K562 (cell line): ENCODE measurements around the gene EVPL. TPM values are rescaled to one million over a fixed set of nuclear protein-coding genes. Genes with fewer than 3 reads are reported as not detected.

Experiments
- FOXK2 ChIP-seq, 2 experiments: fragments of 450-650 bp; IDR thresholded peaks in 1 of 2; conservative IDR thresholded peaks in 1 of 2; 2 replicates each; pipeline ENCODE4 v1.6.1; 2016; ENCODE audit warnings: low read depth in 2 of 2, mild to moderate bottlenecking in 1 of 2
- HEY1 ChIP-seq: fragments of 250-450 bp; sonication (Bioruptor Pico); IDR thresholded peaks from 2 replicates; pipeline ENCODE4 v1.5.0; 2020; ENCODE audit warnings: mild to moderate bottlenecking, moderate library complexity, borderline replicate concordance
- HOXB6 ChIP-seq: fragments of 250-450 bp; sonication (Bioruptor Pico); IDR thresholded peaks from 2 replicates; pipeline ENCODE4 v1.5.1; 2022; ENCODE audit warnings: mild to moderate bottlenecking, borderline replicate concordance
- POLR3G ChIP-seq: IDR thresholded peaks from 2 replicates; pipeline ENCODE4 v1.6.1; 2011; ENCODE audit not compliant: insufficient read length, insufficient replicate concordance; ENCODE audit errors: extremely low read depth
- PTBP1 ChIP-seq: fragments of 200-400 bp; formaldehyde crosslinking; IDR thresholded peaks from 2 replicates; pipeline ENCODE4 v1.6.1; 2017; ENCODE audit warnings: low read depth, low read length
- TAF1 ChIP-seq: IDR thresholded peaks from 2 replicates; pipeline ENCODE4 v1.6.1; 2011; ENCODE audit warnings: mild to moderate bottlenecking, low read length, moderate library complexity; ENCODE audit not compliant: insufficient read depth, control insufficient read depth, severe bottlenecking; ENCODE audit errors: extremely low read depth
- XRCC3 ChIP-seq: fragments of 450-650 bp; IDR thresholded peaks from 2 replicates; pipeline ENCODE4 v1.6.1; 2017; ENCODE audit warnings: mild to moderate bottlenecking, moderate library complexity
- ZNF239 ChIP-seq: fragments of 250-450 bp; sonication (Bioruptor Pico); IDR thresholded peaks from 2 replicates; pipeline ENCODE4 v1.4.0; 2020; ENCODE audit warnings: mild to moderate bottlenecking
- ZNF3 ChIP-seq: fragments of 250-450 bp; sonication (Bioruptor Pico); IDR thresholded peaks from 2 replicates; pipeline ENCODE4 v1.5.0; 2021; ENCODE audit warnings: mild to moderate bottlenecking, moderate library complexity
- polyA plus RNA-seq, 8 experiments: library from polyadenylated mRNA; depleted of rRNA in 4 of 8; stranded (reverse) in 5 of 8; unstranded in 3 of 8; fragments of >200 nt; fragmentation: Nextera tagmentation in 2 of 8; fragmentation: Illumina TruSeq in 1 of 8; extraction: Ambion mirVana in 2 of 8; extraction: Trizol in 1 of 8; gene quantifications; 2 replicates each; pipeline versions ENCODE4 v1.2.1 to v1.2.3, GENCODE V29; 2011 to 2014; ENCODE audit warnings: inconsistent platforms in 1 of 8, missing spikeins in 1 of 8
- total RNA-seq, 7 experiments: library from RNA; depleted of rRNA in 6 of 7; stranded (reverse); fragments of >200 nt in 6 of 7; fragmentation: Illumina TruSeq in 2 of 7; extraction: Trizol in 2 of 7; gene quantifications; 2 replicates each; pipeline versions ENCODE4 v1.2.1 to v1.2.3, GENCODE V29; 2011 to 2021; ENCODE audit warnings: low replicate concordance in 1 of 7
- TF ChIP-seq, protein P1 (sequence below): sonication (generic); IDR thresholded peaks from 2 replicates; pipeline ENCODE4 v1.6.1; 2016
- TF ChIP-seq, protein P2 (sequence below), 2 experiments: fragments of 450-650 bp; IDR thresholded peaks; 2 replicates each; pipeline ENCODE4 v1.6.1; 2016; ENCODE audit warnings: mild to moderate bottlenecking in 2 of 2, borderline replicate concordance in 1 of 2, low read depth in 1 of 2, moderate library complexity in 1 of 2
- TF ChIP-seq, protein P3 (sequence below): fragments of 150-350 bp; conservative IDR thresholded peaks from 2 replicates; pipeline ENCODE4 v1.6.1; 2014; ENCODE audit warnings: low read length
- TF ChIP-seq, protein P4 (sequence below): sonication (generic); formaldehyde crosslinking; IDR thresholded peaks from 2 replicates; pipeline ENCODE4 v1.8.0; 2023; ENCODE audit warnings: mild to moderate bottlenecking, missing genetic modification reagents

EVPL gene
- total and polyA plus RNA-seq, 9 of the 15 experiments (the other 6 are each of a cell fraction or from before 2014, with no cell fraction given) = 0.08 to 0.18 (median 0.16) TPM; not detected in 5

DNA sequence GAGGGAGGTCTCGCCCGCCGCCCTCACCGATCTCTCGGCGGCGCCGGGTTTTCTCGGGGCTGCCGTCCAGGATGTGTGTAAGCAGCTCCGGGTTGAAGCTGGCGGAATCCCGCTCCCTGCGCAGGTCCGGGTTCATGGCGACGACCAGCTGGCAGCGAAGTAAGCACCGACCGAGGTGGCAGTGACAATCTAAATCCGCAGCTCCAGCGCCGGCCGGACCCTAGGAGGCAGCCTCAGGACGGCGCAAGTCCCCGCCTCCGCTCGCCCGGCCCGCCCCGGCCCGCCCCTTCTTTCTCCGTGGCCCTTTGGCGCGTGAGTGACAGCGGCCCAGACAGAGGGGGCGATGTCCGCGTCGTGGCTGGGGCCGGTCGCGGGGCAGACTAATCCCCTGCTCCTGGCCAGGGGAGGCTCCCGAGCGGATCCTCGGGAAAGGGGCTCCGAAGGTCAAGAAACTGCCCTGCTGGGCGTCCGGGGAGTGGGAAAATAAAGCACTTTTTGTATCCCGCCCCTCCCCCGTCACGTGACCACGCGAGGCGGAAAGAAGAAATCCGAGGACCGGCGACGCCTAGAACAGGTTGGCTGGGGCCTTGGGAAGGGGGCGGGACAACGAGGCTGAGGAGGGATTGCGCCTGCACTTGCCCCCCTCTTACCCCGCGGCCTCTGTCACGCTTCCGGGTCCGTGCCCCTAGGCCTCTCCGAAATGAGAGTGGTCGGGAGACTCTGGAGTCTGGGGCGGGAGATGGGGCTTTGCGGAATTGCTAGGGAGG, 48.0 kb downstream of the EVPL start, which contains the start of the genes ACOX1 and TEN1 (continued):
- TF ChIP-seq, protein P1, sequence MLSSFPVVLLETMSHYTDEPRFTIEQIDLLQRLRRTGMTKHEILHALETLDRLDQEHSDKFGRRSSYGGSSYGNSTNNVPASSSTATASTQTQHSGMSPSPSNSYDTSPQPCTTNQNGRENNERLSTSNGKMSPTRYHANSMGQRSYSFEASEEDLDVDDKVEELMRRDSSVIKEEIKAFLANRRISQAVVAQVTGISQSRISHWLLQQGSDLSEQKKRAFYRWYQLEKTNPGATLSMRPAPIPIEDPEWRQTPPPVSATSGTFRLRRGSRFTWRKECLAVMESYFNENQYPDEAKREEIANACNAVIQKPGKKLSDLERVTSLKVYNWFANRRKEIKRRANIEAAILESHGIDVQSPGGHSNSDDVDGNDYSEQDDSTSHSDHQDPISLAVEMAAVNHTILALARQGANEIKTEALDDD = no peak
- TF ChIP-seq FOXK2 (conservative IDR thresholded peaks at IDR 0.05 in 1 of 2, IDR thresholded peaks at IDR 0.05 in 1 of 2; ENCODE audit: low read depth in 2 of 2) (peak in 1 of 2 experiments; percentile 85; a peak in 2 of 4 replicates), HEY1 (no peak), POLR3G (no peak), PTBP1 (no peak), HOXB6 (CRISPR knock-in tag) (no peak), TAF1 (peak; percentile 93), XRCC3 (no peak), ZNF3 (CRISPR knock-in tag) (no peak), ZNF239 (CRISPR knock-in tag) (peak; percentile 4; the same call in 1 of the 2 replicates)
- TF ChIP-seq, protein P2, sequence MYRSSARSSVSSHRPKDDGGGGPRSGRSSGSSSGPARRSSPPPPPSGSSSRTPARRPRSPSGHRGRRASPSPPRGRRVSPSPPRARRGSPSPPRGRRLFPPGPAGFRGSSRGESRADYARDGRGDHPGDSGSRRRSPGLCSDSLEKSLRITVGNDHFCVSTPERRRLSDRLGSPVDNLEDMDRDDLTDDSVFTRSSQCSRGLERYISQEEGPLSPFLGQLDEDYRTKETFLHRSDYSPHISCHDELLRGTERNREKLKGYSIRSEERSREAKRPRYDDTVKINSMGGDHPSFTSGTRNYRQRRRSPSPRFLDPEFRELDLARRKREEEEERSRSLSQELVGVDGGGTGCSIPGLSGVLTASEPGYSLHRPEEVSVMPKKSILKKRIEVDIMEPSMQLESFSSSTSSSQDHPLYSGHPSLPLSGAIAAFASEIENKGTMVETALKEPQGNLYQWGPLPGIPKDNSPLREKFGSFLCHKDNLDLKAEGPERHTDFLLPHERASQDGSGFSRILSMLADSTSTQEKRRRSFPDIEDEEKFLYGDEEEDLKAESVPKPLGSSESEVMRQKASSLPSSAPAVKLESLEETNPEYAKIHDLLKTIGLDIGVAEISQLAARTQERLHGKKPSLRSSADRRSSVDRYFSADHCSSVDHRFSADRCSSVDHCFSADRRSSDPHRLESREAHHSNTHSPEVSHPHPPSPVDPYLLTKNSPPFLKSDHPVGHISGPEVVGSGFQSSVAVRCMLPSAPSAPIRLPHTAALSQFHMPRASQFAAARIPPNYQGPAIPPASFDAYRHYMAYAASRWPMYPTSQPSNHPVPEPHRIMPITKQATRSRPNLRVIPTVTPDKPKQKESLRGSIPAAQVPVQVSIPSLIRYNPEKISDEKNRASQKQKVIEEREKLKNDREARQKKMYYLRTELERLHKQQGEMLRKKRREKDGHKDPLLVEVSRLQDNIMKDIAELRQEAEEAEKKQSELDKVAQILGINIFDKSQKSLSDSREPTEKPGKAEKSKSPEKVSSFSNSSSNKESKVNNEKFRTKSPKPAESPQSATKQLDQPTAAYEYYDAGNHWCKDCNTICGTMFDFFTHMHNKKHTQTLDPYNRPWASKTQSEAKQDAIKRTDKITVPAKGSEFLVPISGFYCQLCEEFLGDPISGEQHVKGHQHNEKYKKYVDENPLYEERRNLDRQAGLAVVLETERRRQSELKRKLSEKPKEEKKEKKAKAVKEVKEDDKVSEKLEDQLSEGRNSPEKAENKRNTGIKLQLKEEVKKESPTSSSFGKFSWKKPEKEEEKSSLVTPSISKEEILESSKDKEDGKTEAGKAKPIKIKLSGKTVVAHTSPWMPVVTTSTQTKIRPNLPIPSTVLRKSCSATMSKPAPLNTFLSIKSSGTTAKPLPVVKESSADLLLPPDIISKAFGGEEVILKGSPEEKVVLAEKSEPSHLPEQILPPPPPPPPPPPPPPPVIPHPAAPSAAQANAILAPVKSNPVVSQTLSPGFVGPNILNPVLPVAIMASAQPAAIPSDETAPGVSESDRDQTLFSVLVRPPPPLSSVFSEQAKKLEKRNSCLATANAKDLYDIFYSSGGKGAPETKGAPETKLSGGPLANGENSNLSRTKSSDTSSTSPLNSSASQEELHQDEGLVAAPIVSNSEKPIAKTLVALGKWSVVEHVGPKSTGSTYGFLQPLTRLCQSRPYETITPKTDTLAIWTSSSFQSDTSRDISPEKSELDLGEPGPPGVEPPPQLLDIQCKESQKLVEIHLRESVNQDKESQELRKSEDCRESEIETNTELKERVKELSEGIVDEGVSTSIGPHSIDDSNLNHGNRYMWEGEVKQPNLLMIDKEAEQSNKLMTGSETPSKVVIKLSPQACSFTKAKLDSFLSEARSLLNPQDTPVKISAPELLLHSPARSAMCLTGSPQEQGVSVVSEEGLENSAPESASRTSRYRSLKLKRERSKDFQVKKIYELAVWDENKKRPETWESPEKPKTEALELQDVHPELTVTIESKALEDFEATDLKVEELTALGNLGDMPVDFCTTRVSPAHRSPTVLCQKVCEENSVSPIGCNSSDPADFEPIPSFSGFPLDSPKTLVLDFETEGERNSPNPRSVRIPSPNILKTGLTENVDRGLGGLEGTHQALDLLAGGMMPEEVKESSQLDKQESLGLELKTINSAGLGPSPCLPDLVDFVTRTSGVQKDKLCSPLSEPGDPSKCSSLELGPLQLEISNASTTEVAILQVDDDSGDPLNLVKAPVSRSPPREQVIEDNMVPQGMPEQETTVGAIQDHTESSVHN (IDR thresholded peaks at IDR 0.05; ENCODE audit: borderline replicate concordance in 1 of 2, low read depth in 1 of 2) = no peak
- TF ChIP-seq, protein P3, sequence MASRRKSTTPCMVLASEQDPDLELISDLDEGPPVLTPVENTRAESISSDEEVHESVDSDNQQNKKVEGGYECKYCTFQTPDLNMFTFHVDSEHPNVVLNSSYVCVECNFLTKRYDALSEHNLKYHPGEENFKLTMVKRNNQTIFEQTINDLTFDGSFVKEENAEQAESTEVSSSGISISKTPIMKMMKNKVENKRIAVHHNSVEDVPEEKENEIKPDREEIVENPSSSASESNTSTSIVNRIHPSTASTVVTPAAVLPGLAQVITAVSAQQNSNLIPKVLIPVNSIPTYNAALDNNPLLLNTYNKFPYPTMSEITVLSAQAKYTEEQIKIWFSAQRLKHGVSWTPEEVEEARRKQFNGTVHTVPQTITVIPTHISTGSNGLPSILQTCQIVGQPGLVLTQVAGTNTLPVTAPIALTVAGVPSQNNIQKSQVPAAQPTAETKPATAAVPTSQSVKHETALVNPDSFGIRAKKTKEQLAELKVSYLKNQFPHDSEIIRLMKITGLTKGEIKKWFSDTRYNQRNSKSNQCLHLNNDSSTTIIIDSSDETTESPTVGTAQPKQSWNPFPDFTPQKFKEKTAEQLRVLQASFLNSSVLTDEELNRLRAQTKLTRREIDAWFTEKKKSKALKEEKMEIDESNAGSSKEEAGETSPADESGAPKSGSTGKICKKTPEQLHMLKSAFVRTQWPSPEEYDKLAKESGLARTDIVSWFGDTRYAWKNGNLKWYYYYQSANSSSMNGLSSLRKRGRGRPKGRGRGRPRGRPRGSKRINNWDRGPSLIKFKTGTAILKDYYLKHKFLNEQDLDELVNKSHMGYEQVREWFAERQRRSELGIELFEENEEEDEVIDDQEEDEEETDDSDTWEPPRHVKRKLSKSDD = no peak
- TF ChIP-seq, protein P4, sequence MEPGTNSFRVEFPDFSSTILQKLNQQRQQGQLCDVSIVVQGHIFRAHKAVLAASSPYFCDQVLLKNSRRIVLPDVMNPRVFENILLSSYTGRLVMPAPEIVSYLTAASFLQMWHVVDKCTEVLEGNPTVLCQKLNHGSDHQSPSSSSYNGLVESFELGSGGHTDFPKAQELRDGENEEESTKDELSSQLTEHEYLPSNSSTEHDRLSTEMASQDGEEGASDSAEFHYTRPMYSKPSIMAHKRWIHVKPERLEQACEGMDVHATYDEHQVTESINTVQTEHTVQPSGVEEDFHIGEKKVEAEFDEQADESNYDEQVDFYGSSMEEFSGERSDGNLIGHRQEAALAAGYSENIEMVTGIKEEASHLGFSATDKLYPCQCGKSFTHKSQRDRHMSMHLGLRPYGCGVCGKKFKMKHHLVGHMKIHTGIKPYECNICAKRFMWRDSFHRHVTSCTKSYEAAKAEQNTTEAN (CRISPR knock-in tag) = no peak
